ENCODE measurements around the gene FGF7. TPM values are rescaled to one million over a fixed set of nuclear protein-coding genes. Genes with fewer than 3 reads are reported as not detected.
"Not testable (repeated sequence)": the region's sequence is repeated elsewhere in the genome, so short reads cannot be mapped to it uniquely, and the experiment has no call there.

Gene FGF7
- total RNA-seq, 1 donor: 445 TPM

DNA sequence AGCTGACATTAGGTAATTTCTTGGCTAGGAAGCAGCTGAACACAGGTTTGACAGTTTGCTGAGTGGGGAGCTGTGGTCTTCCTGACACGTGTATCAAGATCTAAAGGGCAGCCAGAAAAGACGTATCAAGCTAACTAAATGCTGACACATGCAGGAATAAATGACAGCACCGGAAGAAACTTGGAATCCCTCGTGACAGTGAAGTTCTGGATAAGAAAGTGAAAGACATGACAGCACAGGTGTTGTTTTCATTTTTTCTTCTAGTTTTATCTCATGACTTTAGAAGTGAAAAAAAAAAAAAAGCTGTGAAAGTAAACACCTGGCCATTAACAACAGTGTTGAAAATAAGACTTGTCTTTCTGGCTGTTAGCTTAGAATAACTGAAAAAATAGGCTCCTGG is 48.7 kb downstream of the FGF7 start:
- TF ChIP-seq, protein P1, sequence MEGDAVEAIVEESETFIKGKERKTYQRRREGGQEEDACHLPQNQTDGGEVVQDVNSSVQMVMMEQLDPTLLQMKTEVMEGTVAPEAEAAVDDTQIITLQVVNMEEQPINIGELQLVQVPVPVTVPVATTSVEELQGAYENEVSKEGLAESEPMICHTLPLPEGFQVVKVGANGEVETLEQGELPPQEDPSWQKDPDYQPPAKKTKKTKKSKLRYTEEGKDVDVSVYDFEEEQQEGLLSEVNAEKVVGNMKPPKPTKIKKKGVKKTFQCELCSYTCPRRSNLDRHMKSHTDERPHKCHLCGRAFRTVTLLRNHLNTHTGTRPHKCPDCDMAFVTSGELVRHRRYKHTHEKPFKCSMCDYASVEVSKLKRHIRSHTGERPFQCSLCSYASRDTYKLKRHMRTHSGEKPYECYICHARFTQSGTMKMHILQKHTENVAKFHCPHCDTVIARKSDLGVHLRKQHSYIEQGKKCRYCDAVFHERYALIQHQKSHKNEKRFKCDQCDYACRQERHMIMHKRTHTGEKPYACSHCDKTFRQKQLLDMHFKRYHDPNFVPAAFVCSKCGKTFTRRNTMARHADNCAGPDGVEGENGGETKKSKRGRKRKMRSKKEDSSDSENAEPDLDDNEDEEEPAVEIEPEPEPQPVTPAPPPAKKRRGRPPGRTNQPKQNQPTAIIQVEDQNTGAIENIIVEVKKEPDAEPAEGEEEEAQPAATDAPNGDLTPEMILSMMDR (IDR thresholded peaks at IDR 0.05; ENCODE audit: extremely low read depth, low read depth, low read length): no peak
- H4K20me1 ChIP-seq (ENCODE audit: insufficient read depth, low read length): peaks cover 5% of the 10 kb centered on the region
- no peaks in the 10 kb centered on the region for H3K27me3 ChIP-seq (ENCODE audit: insufficient read depth, low read length)
- peaks cover 17% of the 10 kb centered on the region for H3K36me3 ChIP-seq (ENCODE audit: insufficient read depth, low read length)
- no peaks in the 10 kb centered on the region for H3K9me3 ChIP-seq (ENCODE audit: low read depth, low read length)
- peaks cover 37% of the 10 kb centered on the region for H3K79me2 ChIP-seq (ENCODE audit: insufficient read depth, low read length)
- no peak overlapping the region for H3K27ac ChIP-seq (ENCODE audit: low read depth, low read length)
- no peak overlapping the region for H2AFZ ChIP-seq (ENCODE audit: low read length)
- no peak for DNase-seq (ENCODE audit: insufficient read length, low spot score, missing footprints)
- H3K4me1 ChIP-seq (ENCODE audit: insufficient read depth, low read length): peaks cover 26% of the 10 kb centered on the region
- no peak overlapping the region for H3K4me2 ChIP-seq (ENCODE audit: insufficient read depth, low read length)
- H3K4me3 ChIP-seq (ENCODE audit: insufficient read depth, low read length): no peak overlapping the region

DNA sequence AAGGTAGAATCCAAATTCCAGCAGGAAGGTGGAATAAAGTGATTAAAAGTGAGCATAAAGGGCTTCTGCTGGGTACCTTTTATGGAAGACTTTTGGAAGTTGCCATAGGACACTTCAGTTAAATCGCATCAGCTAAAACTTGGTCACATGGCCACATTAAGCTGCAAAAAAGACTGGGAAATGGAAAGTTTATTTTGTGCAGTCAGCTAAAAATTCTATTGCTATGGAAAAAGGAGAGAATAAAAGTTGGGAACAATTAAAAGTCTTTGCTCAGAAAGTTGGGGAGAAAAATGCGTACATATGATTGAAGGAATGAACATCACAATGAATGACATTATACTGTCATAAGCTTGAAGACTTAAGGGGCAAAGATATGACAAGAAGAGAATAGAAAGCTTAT is 49.3 kb downstream of the FGF7 start:
- Histone ChIP-seq H3K4me1 (ENCODE audit: insufficient read depth, low read length) (peaks cover 19% of the 10 kb centered on the region), H3K4me2 (ENCODE audit: insufficient read depth, low read length) (no peak overlapping the region)
- DNase-seq (ENCODE audit: insufficient read length, low spot score, missing footprints): no peak

DNA sequence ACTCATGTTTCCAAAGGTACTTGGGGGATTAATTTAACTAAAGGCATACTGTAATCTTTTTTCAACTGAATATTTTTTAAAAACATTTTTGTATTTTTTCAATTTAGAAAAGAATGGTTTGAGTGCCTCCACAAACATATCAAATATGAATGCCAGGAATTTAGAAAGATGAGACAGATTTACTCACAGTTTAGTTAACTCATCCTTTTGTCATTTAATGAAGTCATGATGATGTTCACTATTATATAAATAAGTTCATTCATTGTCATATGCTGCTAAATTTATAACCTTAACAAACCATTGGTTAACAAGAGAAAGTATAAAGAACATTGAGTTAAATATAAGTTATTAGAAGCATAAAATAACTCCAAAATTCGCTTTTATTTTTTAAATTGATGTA is 50.0 kb downstream of the FGF7 start:
- Histone ChIP-seq H3K27me3 (ENCODE audit: insufficient read depth, low read length) (no peaks in the 10 kb centered on the region), H4K20me1 (ENCODE audit: insufficient read depth, low read length) (peaks cover 2% of the 10 kb centered on the region), H3K27ac (ENCODE audit: low read depth, low read length) (no peak overlapping the region), H3K4me2 (ENCODE audit: insufficient read depth, low read length) (no peak overlapping the region), H2AFZ (ENCODE audit: low read length) (no peak overlapping the region), H3K4me1 (ENCODE audit: insufficient read depth, low read length) (peaks cover 13% of the 10 kb centered on the region), H3K9me3 (ENCODE audit: low read depth, low read length) (no peaks in the 10 kb centered on the region), H3K4me3 (ENCODE audit: insufficient read depth, low read length) (no peak overlapping the region), H3K79me2 (ENCODE audit: insufficient read depth, low read length) (peaks cover 34% of the 10 kb centered on the region), H3K36me3 (ENCODE audit: insufficient read depth, low read length) (peaks cover 17% of the 10 kb centered on the region)
- TF ChIP-seq, protein P1 (IDR thresholded peaks at IDR 0.05; ENCODE audit: extremely low read depth, low read depth, low read length): no peak
- DNase-seq (ENCODE audit: insufficient read length, low spot score, missing footprints): no peak

More for the DNA sequence above, 49.3 kb downstream of the FGF7 start:
- no peak overlapping the region for H2AFZ ChIP-seq (ENCODE audit: low read length)
- H3K4me3 ChIP-seq (ENCODE audit: insufficient read depth, low read length): no peak overlapping the region
- no peak overlapping the region for H3K27ac ChIP-seq (ENCODE audit: low read depth, low read length)
- peaks cover 33% of the 10 kb centered on the region for H3K79me2 ChIP-seq (ENCODE audit: insufficient read depth, low read length)
- peaks cover 5% of the 10 kb centered on the region for H4K20me1 ChIP-seq (ENCODE audit: insufficient read depth, low read length)
- TF ChIP-seq, protein P1 (IDR thresholded peaks at IDR 0.05; ENCODE audit: extremely low read depth, low read depth, low read length): no peak
- H3K36me3 ChIP-seq (ENCODE audit: insufficient read depth, low read length): peaks cover 17% of the 10 kb centered on the region
- H3K27me3 ChIP-seq (ENCODE audit: insufficient read depth, low read length): no peaks in the 10 kb centered on the region
- H3K9me3 ChIP-seq (ENCODE audit: low read depth, low read length): no peaks in the 10 kb centered on the region

DNA sequence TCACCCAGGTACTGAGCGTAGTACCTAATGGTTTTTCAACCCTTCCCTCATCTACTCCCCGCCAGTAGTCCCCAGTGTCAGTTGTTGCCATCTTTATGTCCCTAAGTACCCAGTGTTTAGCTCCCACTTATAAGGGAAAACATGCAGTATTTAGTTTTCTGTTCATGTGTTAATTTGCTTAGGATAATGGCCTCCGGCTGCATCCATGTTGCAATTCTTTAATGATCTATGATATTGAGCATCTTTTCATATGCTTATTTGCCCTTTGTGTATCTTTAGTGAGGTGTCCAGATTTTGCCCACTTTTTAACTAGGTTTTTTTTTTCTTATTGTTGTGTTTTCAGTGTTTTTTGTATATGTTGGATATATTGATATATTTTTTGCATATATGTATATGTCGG is 55.0 kb downstream of the FGF7 start:
- H4K20me1 ChIP-seq (ENCODE audit: insufficient read depth, low read length); H3K4me1 ChIP-seq (ENCODE audit: insufficient read depth, low read length); H2AFZ ChIP-seq (ENCODE audit: low read length); H3K27ac ChIP-seq (ENCODE audit: low read depth, low read length); H3K27me3 ChIP-seq (ENCODE audit: insufficient read depth, low read length); H3K9me3 ChIP-seq (ENCODE audit: low read depth, low read length); DNase-seq (ENCODE audit: insufficient read length, low spot score, missing footprints); H3K4me3 ChIP-seq (ENCODE audit: insufficient read depth, low read length); H3K36me3 ChIP-seq (ENCODE audit: insufficient read depth, low read length); H3K4me2 ChIP-seq (ENCODE audit: insufficient read depth, low read length): not testable (repeated sequence)
- H3K79me2 ChIP-seq (ENCODE audit: insufficient read depth, low read length): peaks cover 10% of the 10 kb centered on the region

DNA sequence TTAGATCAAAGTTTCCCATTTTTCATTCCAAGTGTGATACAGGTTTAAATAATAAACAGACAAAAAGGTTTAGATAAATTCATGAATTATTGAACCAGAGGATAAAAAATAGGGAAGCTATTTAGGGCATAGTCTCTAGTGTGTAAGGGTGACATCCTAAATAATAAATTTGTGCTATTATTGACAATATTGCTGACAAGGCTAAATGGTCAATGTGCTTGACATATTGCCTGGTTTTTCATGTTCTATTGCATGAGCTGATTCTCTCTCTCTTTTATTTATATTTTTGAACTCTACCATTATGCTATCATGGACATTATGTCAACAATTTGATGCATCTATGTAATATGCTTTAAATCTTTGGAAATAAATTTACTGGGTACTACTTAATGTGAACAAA is 55.9 kb downstream of the FGF7 start:
- not testable (repeated sequence) for DNase-seq (ENCODE audit: insufficient read length, low spot score, missing footprints); H3K4me3 ChIP-seq (ENCODE audit: insufficient read depth, low read length); H4K20me1 ChIP-seq (ENCODE audit: insufficient read depth, low read length); H3K36me3 ChIP-seq (ENCODE audit: insufficient read depth, low read length); H3K27me3 ChIP-seq (ENCODE audit: insufficient read depth, low read length); H3K27ac ChIP-seq (ENCODE audit: low read depth, low read length); H2AFZ ChIP-seq (ENCODE audit: low read length); H3K9me3 ChIP-seq (ENCODE audit: low read depth, low read length); H3K4me1 ChIP-seq (ENCODE audit: insufficient read depth, low read length); H3K4me2 ChIP-seq (ENCODE audit: insufficient read depth, low read length)
- peaks cover 10% of the 10 kb centered on the region for H3K79me2 ChIP-seq (ENCODE audit: insufficient read depth, low read length)

GRCh38 chr15:49485401-49485800 is 62.4 kb downstream of the FGF7 start:
- H3K27ac ChIP-seq (ENCODE audit: low read depth, low read length); H2AFZ ChIP-seq (ENCODE audit: low read length); H3K9me3 ChIP-seq (ENCODE audit: low read depth, low read length); H3K79me2 ChIP-seq (ENCODE audit: insufficient read depth, low read length); H3K4me1 ChIP-seq (ENCODE audit: insufficient read depth, low read length); H3K4me3 ChIP-seq (ENCODE audit: insufficient read depth, low read length); DNase-seq (ENCODE audit: insufficient read length, low spot score, missing footprints); H4K20me1 ChIP-seq (ENCODE audit: insufficient read depth, low read length); H3K27me3 ChIP-seq (ENCODE audit: insufficient read depth, low read length); H3K4me2 ChIP-seq (ENCODE audit: insufficient read depth, low read length): not testable (repeated sequence)
- peaks cover 11% of the 10 kb centered on the region for H3K36me3 ChIP-seq (ENCODE audit: insufficient read depth, low read length)

Data from osteoblast (primary cell).